HepG2 (cell line): ENCODE measurements around the gene UBE2G2. TPM values are rescaled to one million over a fixed set of nuclear protein-coding genes. Genes with fewer than 3 reads are reported as not detected.
A peak's percentile ranks its signal among the peaks of the same experiment; 100 is the strongest.

Source experiments
- ATAC-seq: fragments of 200-7000 bp; cut with Tn5 transposase; 3 replicates; pipeline ENCODE4 v1.9.1; 2020; ENCODE audit warnings: mild to moderate bottlenecking, moderate library complexity
- BruUV-seq: library from RNA; stranded (reverse); fragments of 400-500 nt; replicated peaks from 2 replicates; lab custom pipeline; 2021; lab: Mats Ljungman, UMichigan
- CTCF ChIA-PET: fragments of 300-600 bp; formaldehyde crosslinking; extraction: SDS; loops from one replicate; lab custom pipeline; 2021; ENCODE audit warnings: low total read pairs, inconsistent platforms, low intra/inter-chr PET ratio; lab: Yijun Ruan, JAX
- POLR2A ChIA-PET: fragments of 350-600 bp; sonication (Branson Sonifier 250); formaldehyde crosslinking; loops from one replicate; lab custom pipeline; 2020; ENCODE audit warnings: antibody characterized with exemption, inconsistent platforms; lab: Yijun Ruan, JAX
- DNase-seq: peaks from one replicate; pipeline ENCODE4 v3.0.0-alpha.2; 2015; ENCODE audit warnings: low spot score
- FAIRE-seq: peaks from 3 replicates; lab custom pipeline; 2011; peaks lifted over from hg19 to GRCh38; lab: Jason Lieb, UNC
- H2AFZ ChIP-seq: one replicate; pipeline ENCODE4 v1.6.1; 2011; ENCODE audit warnings: low read length, inconsistent platforms
- H3K27ac ChIP-seq: fragments of 300-600 bp; 3 replicates; pipeline ENCODE4 v1.8.0; 2011; ENCODE audit warnings: mixed run types, mild to moderate bottlenecking, mixed read lengths, low read length, inconsistent platforms; ENCODE audit not compliant: insufficient read depth; ENCODE audit errors: extremely low read length
- H3K27me3 ChIP-seq, 2 experiments: fragments of 200-600 bp in 1 of 2; 2 replicates in 1 of 2; 3 replicates in 1 of 2; pipeline versions ENCODE4 v1.6.0 to v1.8.0; 2011; ENCODE audit warnings: low read length in 2 of 2, mild to moderate bottlenecking in 2 of 2, moderate library complexity in 2 of 2, inconsistent platforms in 1 of 2; ENCODE audit not compliant: insufficient read depth in 2 of 2, control insufficient read depth in 1 of 2
- H3K36me3 ChIP-seq, 2 experiments: fragments of 200-600 bp in 1 of 2; replicated peaks in 1 of 2; 2 replicates in 1 of 2; 3 replicates in 1 of 2; pipeline versions ENCODE4 v1.5.1 to v1.8.0; 2011; ENCODE audit warnings: low read length in 2 of 2, inconsistent platforms in 1 of 2; ENCODE audit not compliant: insufficient read depth in 2 of 2, control insufficient read depth in 1 of 2
- H3K4me1 ChIP-seq: 2 replicates; pipeline ENCODE4 v1.5.1; 2012; ENCODE audit warnings: low read length, inconsistent platforms; ENCODE audit not compliant: insufficient read depth
- H3K4me2 ChIP-seq: 2 replicates; pipeline ENCODE4 v1.6.0; 2011; ENCODE audit warnings: low read depth, low read length, inconsistent platforms
- H3K4me3 ChIP-seq, 3 experiments: fragments of 200-600 bp in 1 of 3; sonication (generic), shearing (Covaris generic) in 1 of 3; replicated peaks in 1 of 3; 2 replicates each; pipeline ENCODE4 v1.5.1; 2011 to 2016; ENCODE audit warnings: low read length in 3 of 3, inconsistent platforms in 2 of 3, low read depth in 2 of 3, mild to moderate bottlenecking in 2 of 3, control low read depth in 1 of 3, mixed read lengths in 1 of 3; ENCODE audit not compliant: insufficient read depth in 1 of 3
- H3K79me2 ChIP-seq: one replicate; pipeline ENCODE4 v1.6.1; 2011; ENCODE audit warnings: low read length, inconsistent platforms; ENCODE audit not compliant: insufficient read depth
- H3K9ac ChIP-seq: 2 replicates; pipeline ENCODE4 v1.6.0; 2011; ENCODE audit warnings: mild to moderate bottlenecking, low read depth, low read length, inconsistent platforms; ENCODE audit not compliant: insufficient read depth
- H3K9me3 ChIP-seq: 2 replicates; pipeline ENCODE4 v1.5.1; 2012; ENCODE audit warnings: mild to moderate bottlenecking, low read length
- H4K20me1 ChIP-seq: 2 replicates; pipeline ENCODE4 v1.6.0; 2011; ENCODE audit warnings: inconsistent platforms, mild to moderate bottlenecking, low read length, moderate library complexity; ENCODE audit not compliant: insufficient read depth
- AGO2 ChIP-seq: fragments of 200-400 bp; formaldehyde crosslinking; optimal IDR thresholded peaks from 2 replicates; pipeline ENCODE3; 2017; ENCODE audit warnings: mild to moderate bottlenecking, low read depth, low read length, moderate library complexity
- ARID4A ChIP-seq: sonication (generic); formaldehyde crosslinking; IDR thresholded peaks from 2 replicates; pipeline ENCODE4 v1.5.0; 2020; ENCODE audit warnings: mild to moderate bottlenecking, missing genetic modification reagents, borderline replicate concordance
- GABPB1 ChIP-seq: IDR thresholded peaks from 2 replicates; pipeline ENCODE4 v1.6.1; 2016; ENCODE audit warnings: mild to moderate bottlenecking, missing genetic modification reagents, moderate library complexity, missing compliant biosample characterization
- HHEX ChIP-seq: IDR thresholded peaks from 2 replicates; pipeline ENCODE4 v1.6.1; 2016; ENCODE audit warnings: control low read depth
- HNRNPL ChIP-seq: fragments of 200-400 bp; formaldehyde crosslinking; IDR thresholded peaks from 2 replicates; pipeline ENCODE4 v1.6.1; 2017; ENCODE audit warnings: mild to moderate bottlenecking, low read depth, low read length
- MAF1 ChIP-seq: sonication (generic); formaldehyde crosslinking; IDR thresholded peaks from 2 replicates; pipeline ENCODE4 v1.5.0; 2020; ENCODE audit warnings: missing genetic modification reagents, borderline replicate concordance
- SMC3 ChIP-seq: IDR thresholded peaks from 2 replicates; pipeline ENCODE4 v1.6.1; 2011; ENCODE audit warnings: low read length, improper control_type of control experiment
- WGBS: methylation state at CpG from one replicate; pipeline ENCODE4 v1.1.6; 2017; ENCODE audit warnings: low lambda C conversion rate; 5-methylcytosine and 5-hydroxymethylcytosine counted together
- in situ Hi-C: cut with HindIII; loops from 2 replicates; pipeline ENCODE4 v1.10.0; 2017; ENCODE audit warnings: low pct_unique_long_range_greater_than_20kb; ENCODE audit not compliant: extremely low pct_ligation_motif_present
- intact Hi-C: fragments of 100-400 bp; cut with micrococcal nuclease; formaldehyde crosslinking; loops from one replicate; pipeline ENCODE4 v1.10.0; 2022; ENCODE audit not compliant: unreplicated experiment
- polyA plus RNA-seq, 8 experiments: library from polyadenylated mRNA; depleted of rRNA in 3 of 8; stranded (reverse) in 7 of 8; unstranded in 1 of 8; fragments of >200 nt; fragmentation: Illumina TruSeq in 4 of 8; extraction: Trizol in 4 of 8; gene quantifications; 2 replicates each; pipeline versions ENCODE4 v1.2.1 to v1.2.3, GENCODE V29; 2011 to 2016; ENCODE audit warnings: low read depth in 4 of 8, missing spikeins in 1 of 8, mixed read lengths in 1 of 8; ENCODE audit not compliant: insufficient read depth in 1 of 8
- total RNA-seq, 5 experiments: library from RNA; depleted of rRNA; stranded (reverse); fragments of >200 nt; fragmentation: Illumina TruSeq; extraction: Trizol; gene quantifications; 2 replicates each; pipeline ENCODE4 v1.2.3, GENCODE V29; 2016; ENCODE audit warnings: low read depth in 1 of 5

Gene UBE2G2
- total and polyA plus RNA-seq, 2 of the 13 experiments (the other 11 are each of a cell fraction or from before 2014, with no cell fraction given) = 55.4 to 92.0 TPM

- Histone ChIP-seq H3K27me3 (no peaks in the 10 kb centered on the region), H3K4me2 (no peak overlapping the region), H3K27ac (no peak overlapping the region), H4K20me1 (no peaks in the 10 kb centered on the region; the same call in 1 of the 2 replicates), H3K36me3 (peaks cover 11 to 46% of the 10 kb centered on the region in 2 experiments), H3K79me2 (peaks cover 21% of the 10 kb centered on the region), H3K9me3 (no peaks in the 10 kb centered on the region), H3K4me1 (peaks cover 29% of the 10 kb centered on the region), H3K9ac (no peak overlapping the region), H3K4me3 (no peak overlapping the region), H2AFZ (no peak overlapping the region)
- no peak for DNase-seq
- ChIA-PET POLR2A (no interaction called here), CTCF (no interaction called here)
- in situ Hi-C loops = no loop called here
- BruUV-seq = no TSS peak
- WGBS = 90% methylated on average over 9 of the region's 17 CpGs
- no peak for FAIRE-seq
- intact Hi-C loops = no loop called here
- ATAC-seq = no peak
- no peak for TF ChIP-seq ARID4A
- no peak for TF ChIP-seq SMC3
- no peak for TF ChIP-seq MAF1 (CRISPR knock-in tag)
- TF ChIP-seq AGO2 = peak; percentile 38
- TF ChIP-seq HNRNPL = no peak
- TF ChIP-seq HHEX (CRISPR knock-in tag) = no peak
- no peak for TF ChIP-seq GABPB1 (CRISPR knock-in tag)
These were observed 22.0 kb downstream of the UBE2G2 start for GRCh38 chr21:44779417-44780136.
